ENCODE results near the gene RPAP3.

The RPAP3 gene

DNA sequence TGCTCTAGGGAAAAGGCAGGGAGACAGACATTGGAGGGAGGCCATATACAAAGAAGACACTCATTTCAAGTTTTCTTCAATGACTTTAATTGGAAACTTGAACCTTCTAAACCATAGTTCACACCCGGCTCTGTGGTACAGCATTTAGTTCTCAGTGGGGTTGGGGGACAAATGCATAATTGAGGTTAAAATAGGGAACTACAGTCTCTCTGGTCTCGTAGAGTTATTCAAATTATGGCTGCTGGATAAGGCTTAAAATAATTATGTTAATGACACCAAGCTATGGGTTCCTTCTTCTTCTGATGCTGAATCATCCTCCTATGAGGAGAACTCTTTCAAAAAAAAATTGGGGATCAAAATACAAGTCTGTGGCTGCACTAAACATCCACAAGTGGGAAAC is 3.8 kb upstream of the RPAP3 start:
- TF ChIP-seq, protein P1, sequence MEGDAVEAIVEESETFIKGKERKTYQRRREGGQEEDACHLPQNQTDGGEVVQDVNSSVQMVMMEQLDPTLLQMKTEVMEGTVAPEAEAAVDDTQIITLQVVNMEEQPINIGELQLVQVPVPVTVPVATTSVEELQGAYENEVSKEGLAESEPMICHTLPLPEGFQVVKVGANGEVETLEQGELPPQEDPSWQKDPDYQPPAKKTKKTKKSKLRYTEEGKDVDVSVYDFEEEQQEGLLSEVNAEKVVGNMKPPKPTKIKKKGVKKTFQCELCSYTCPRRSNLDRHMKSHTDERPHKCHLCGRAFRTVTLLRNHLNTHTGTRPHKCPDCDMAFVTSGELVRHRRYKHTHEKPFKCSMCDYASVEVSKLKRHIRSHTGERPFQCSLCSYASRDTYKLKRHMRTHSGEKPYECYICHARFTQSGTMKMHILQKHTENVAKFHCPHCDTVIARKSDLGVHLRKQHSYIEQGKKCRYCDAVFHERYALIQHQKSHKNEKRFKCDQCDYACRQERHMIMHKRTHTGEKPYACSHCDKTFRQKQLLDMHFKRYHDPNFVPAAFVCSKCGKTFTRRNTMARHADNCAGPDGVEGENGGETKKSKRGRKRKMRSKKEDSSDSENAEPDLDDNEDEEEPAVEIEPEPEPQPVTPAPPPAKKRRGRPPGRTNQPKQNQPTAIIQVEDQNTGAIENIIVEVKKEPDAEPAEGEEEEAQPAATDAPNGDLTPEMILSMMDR (IDR thresholded peaks at IDR 0.05; ENCODE audit: borderline replicate concordance, control extremely low read depth, extremely low read depth, insufficient read depth, missing control alignments): no peak
- no peak for DNase-seq (ENCODE audit: low spot score)
- in situ Hi-C loops (cut with MboI; ENCODE audit: low sequenced_read_pairs, unreplicated experiment): loop anchor here (10.0 to 25.0 kb wide), 2 partner anchors 65 to 453 kb away; partner anchors contain the start of genes ASB8 and SLC48A1

DNA sequence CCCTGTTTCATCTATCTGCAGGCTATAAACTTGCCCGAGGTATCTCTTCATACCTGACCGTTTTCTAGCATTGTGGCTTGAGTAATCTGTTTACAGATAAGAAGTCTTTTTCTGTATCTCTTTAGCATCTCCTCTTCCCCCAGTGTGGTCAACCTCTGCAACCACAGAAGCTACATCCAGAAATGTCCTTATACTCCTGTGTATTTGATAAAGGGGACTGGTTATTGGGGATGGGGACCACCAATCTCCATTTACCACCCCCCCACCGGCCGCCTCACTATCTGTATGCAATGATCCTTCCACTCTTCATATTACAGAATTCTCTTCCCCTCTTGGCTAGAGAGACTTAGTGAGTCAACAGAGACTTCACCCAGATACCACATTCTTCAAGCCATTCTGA is 3.4 kb upstream of the RPAP3 start:
- no peak for DNase-seq (ENCODE audit: low spot score)
- TF ChIP-seq, protein P1 (IDR thresholded peaks at IDR 0.05; ENCODE audit: borderline replicate concordance, control extremely low read depth, extremely low read depth, insufficient read depth, missing control alignments): no peak
- in situ Hi-C loops (cut with MboI; ENCODE audit: low sequenced_read_pairs, unreplicated experiment): loop anchor here (25.0 kb wide), 1 partner anchor 453 kb away; the partner anchor contains the start of gene ASB8

DNA sequence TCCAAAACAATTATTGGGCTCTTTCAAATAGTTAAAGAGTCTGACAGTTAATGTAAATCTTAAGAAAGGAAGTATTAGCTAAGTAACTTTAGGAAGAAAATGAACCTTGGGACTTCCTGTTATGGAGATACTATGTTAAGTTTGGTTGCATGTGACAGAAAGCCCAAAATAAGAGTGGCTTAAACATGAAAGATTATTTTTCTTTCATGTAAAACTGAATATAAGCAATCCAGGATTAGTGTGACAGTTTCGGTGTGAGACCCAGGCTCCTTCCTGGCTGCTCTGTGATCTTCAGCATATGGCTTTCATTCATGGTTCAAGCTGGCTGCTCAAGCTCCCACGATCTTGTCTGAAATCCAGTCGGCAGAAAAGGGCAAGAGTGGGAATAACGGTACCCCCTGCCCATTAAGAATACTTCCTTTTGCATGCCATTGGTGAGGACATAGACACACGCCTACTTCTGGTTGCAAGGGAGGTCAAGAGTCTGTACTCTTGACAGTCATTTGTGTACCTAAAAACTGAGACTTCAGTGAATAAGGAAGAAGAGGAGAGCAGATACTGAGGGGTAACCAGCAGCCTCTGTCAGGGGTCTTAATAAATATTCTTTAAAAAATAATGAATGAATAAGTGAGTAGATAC is 2.2 kb upstream of the RPAP3 start:
- TF ChIP-seq, protein P1 (IDR thresholded peaks at IDR 0.05; ENCODE audit: borderline replicate concordance, control extremely low read depth, extremely low read depth, insufficient read depth, missing control alignments): no peak
- DNase-seq (ENCODE audit: low spot score): no peak
- in situ Hi-C loops (cut with MboI; ENCODE audit: low sequenced_read_pairs, unreplicated experiment): loop anchor here (25.0 kb wide), 1 partner anchor 454 kb away; the partner anchor contains the start of gene ASB8

DNA sequence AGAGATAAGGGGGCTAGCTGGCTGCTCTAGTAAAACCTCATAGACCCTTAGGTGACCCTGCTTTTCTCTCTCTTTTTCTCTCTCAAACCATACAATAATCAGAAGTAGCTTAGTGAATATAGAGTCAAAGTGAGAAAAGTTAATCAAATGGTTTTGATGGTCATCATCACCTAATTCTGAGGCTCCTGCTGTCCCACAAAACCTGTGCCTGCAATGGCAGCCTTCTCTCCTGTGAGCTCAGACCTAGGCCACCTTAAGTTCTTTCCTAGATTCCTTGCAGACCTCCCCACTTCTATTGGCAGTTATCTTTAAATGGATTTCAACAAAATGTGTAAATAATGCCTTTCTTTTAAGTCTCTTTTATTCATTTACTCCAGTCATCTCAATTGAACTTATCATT is 1.5 kb upstream of the RPAP3 start:
- in situ Hi-C loops (cut with MboI; ENCODE audit: low sequenced_read_pairs, unreplicated experiment): loop anchor here (25.0 kb wide), 1 partner anchor 455 kb away; the partner anchor contains the start of gene ASB8
- TF ChIP-seq, protein P1 (IDR thresholded peaks at IDR 0.05; ENCODE audit: borderline replicate concordance, control extremely low read depth, extremely low read depth, insufficient read depth, missing control alignments): no peak
- DNase-seq (ENCODE audit: low spot score): no peak

DNA sequence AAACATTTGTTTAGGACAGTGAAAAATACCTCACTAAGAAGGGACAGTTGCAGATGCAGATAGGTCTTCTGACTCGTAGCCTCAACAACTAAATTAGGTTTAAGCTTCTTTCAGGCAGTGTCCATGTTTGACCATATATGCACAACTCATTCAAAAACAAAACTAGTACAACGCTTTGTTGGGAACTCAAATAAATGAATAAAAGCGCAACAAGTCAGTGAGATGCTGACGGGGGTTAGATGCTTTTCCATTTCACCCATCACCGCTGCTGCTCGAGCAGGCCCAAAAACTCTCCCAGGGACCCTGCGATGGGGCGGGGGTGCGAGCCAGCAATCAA is 633 bp downstream of the RPAP3 start:
- TF ChIP-seq, protein P1 (IDR thresholded peaks at IDR 0.05; ENCODE audit: borderline replicate concordance, control extremely low read depth, extremely low read depth, insufficient read depth, missing control alignments): no peak
- no peak for DNase-seq (ENCODE audit: low spot score)
- in situ Hi-C loops (cut with MboI; ENCODE audit: low sequenced_read_pairs, unreplicated experiment): loop anchor here (25.0 kb wide), 1 partner anchor 457 kb away; the partner anchor contains the start of gene ASB8

DNA sequence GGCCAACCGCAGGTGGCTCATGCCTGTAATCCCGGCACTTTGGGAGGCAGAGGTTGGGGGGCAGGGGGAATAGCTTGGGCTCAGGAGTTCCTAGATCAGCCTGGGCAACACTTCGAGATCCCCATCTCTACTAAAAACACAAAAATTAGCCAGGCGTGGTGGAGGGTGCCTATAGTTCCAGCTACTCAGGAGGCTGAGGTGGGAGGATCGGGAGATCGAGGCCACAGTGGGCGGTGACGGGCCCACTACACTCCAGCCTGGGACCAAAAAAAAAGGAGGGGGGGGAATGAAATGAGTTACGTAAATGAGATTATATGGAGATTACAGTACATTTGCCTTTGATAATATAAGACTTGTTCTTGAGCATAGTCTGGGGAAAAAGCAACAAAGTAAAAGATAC is 1.1 kb downstream of the RPAP3 start:
- in situ Hi-C loops (cut with MboI; ENCODE audit: low sequenced_read_pairs, unreplicated experiment): loop anchor here (25.0 kb wide), 1 partner anchor 458 kb away; the partner anchor contains the start of gene ASB8
- TF ChIP-seq, protein P1 (IDR thresholded peaks at IDR 0.05; ENCODE audit: borderline replicate concordance, control extremely low read depth, extremely low read depth, insufficient read depth, missing control alignments): no peak
- DNase-seq (ENCODE audit: low spot score): no peak
